ENCODE results near the gene ABI3BP. TPM values are rescaled to one million over a fixed set of nuclear protein-coding genes. Genes with fewer than 3 reads are reported as not detected.

ABI3BP gene
- total RNA-seq, 3 donors from 2014 or later = 13.5 to 70.8 (median 47.0) TPM

- Histone ChIP-seq H3K9me3 (no peaks in the 10 kb centered on the region), H3K4me1 (ENCODE audit: low read depth) (peaks cover 14% of the 10 kb centered on the region), H3K4me3 (no peak overlapping the region), H3K36me3 (ENCODE audit: low read depth) (no peaks in the 10 kb centered on the region)
- ATAC-seq (no peak), DNase-seq (no peak)
- intact Hi-C loops (cut with DNase I, micrococcal nuclease) = no loop called here
- TF ChIP-seq CTCF (IDR thresholded peaks at IDR 0.05) = no peak
Observed at GRCh38 chr3:100994809-100995208, 1.6 kb upstream of the ABI3BP start.

GRCh38 chr3:100994187-100994586 is 966 bp upstream of the ABI3BP start:
- ATAC-seq (no peak), DNase-seq (no peak)
- TF ChIP-seq CTCF (IDR thresholded peaks at IDR 0.05) = no peak
- peaks cover 14% of the 10 kb centered on the region for H3K4me1 ChIP-seq (ENCODE audit: low read depth)
- no peaks in the 10 kb centered on the region for H3K9me3 ChIP-seq
- H3K4me3 ChIP-seq = no peak overlapping the region
- H3K36me3 ChIP-seq (ENCODE audit: low read depth) = no peaks in the 10 kb centered on the region
- intact Hi-C loops (cut with DNase I, micrococcal nuclease) = no loop called here

GRCh38 chr3:100992231-100993012 is 799 bp downstream of the ABI3BP start:
- no peak for TF ChIP-seq CTCF (IDR thresholded peaks at IDR 0.05)
- ATAC-seq = peak; percentile 87
- intact Hi-C loops (cut with DNase I, micrococcal nuclease) = no loop called here
- DNase-seq = peak in 1 of 3 donors; percentile 47
- Histone ChIP-seq H3K9me3 (no peaks in the 10 kb centered on the region), H3K4me3 (no peak overlapping the region), H3K4me1 (ENCODE audit: low read depth) (peaks cover 14% of the 10 kb centered on the region), H3K36me3 (ENCODE audit: low read depth) (no peaks in the 10 kb centered on the region)

GRCh38 chr3:100988080-100988479 is 5.1 kb downstream of the ABI3BP start:
- ATAC-seq = peak; percentile 30
- TF ChIP-seq CTCF (IDR thresholded peaks at IDR 0.05) = no peak

GRCh38 chr3:100984308-100984707 is 8.9 kb downstream of the ABI3BP start:
- no peaks in the 10 kb centered on the region for H3K4me1 ChIP-seq (ENCODE audit: low read depth)
- no peaks in the 10 kb centered on the region for H3K36me3 ChIP-seq (ENCODE audit: low read depth)
- intact Hi-C loops (cut with DNase I, micrococcal nuclease) = no loop called here
- no peak overlapping the region for H3K4me3 ChIP-seq
- TF ChIP-seq CTCF (IDR thresholded peaks at IDR 0.05) = no peak
- no peak for DNase-seq
- no peak for ATAC-seq
- no peaks in the 10 kb centered on the region for H3K9me3 ChIP-seq

More at GRCh38 chr3:100988080-100988479, 5.1 kb downstream of the ABI3BP start:
- intact Hi-C loops (cut with DNase I, micrococcal nuclease) = no loop called here
- H3K9me3 ChIP-seq = no peaks in the 10 kb centered on the region
- peak in 2 of 3 donors; percentile 22 for DNase-seq
- H3K36me3 ChIP-seq (ENCODE audit: low read depth) = no peaks in the 10 kb centered on the region
- H3K4me3 ChIP-seq = no peak overlapping the region
- peaks cover 14% of the 10 kb centered on the region for H3K4me1 ChIP-seq (ENCODE audit: low read depth)
